Measurements from ENCODE around the gene EXOC3L1. TPM values are rescaled to one million over a fixed set of nuclear protein-coding genes. Genes with fewer than 3 reads are reported as not detected.

EXOC3L1 gene
- total RNA-seq, 2 donors from 2014 or later: not detected

- H3K27ac Mint-ChIP-seq: no peak overlapping the region
- ATAC-seq: no peak
- H3K27me3 Mint-ChIP-seq: peaks cover 6% of the 10 kb centered on the region
Measured at GRCh38 chr16:67187175-67187890, 2.6 kb downstream of the EXOC3L1 start.

GRCh38 chr16:67186550-67186950, 3.4 kb downstream of the EXOC3L1 start:
- Mint-ChIP-seq H3K4me3 (no peak overlapping the region), H3K4me1 (peaks cover 12% of the 10 kb centered on the region), H3K36me3 (ENCODE audit: low read depth) (no peaks in the 10 kb centered on the region), H3K27me3 (peaks cover 6% of the 10 kb centered on the region), H3K27ac (no peak overlapping the region)
- DNase-seq: no peak
- no peaks in the 10 kb centered on the region for H3K9me3 ChIP-seq (ENCODE audit: control insufficient read depth, low read length, poor library complexity, severe bottlenecking)
- no peak for ATAC-seq

More at GRCh38 chr16:67187175-67187890, 2.6 kb downstream of the EXOC3L1 start:
- no peak overlapping the region for H3K4me3 Mint-ChIP-seq
- no peaks in the 10 kb centered on the region for H3K36me3 Mint-ChIP-seq (ENCODE audit: low read depth)
- H3K9me3 ChIP-seq (ENCODE audit: control insufficient read depth, low read length, poor library complexity, severe bottlenecking): peaks cover under 1% of the 10 kb centered on the region
- peaks cover 16% of the 10 kb centered on the region for H3K4me1 Mint-ChIP-seq
- DNase-seq: no peak

- Mint-ChIP-seq H3K27me3 (peaks cover 6% of the 10 kb centered on the region), H3K36me3 (ENCODE audit: low read depth) (no peaks in the 10 kb centered on the region), H3K4me3 (peak overlapping the region; percentile 96), H3K27ac (peak overlapping the region; percentile 83), H3K4me1 (peaks cover 9% of the 10 kb centered on the region)
- DNase-seq (no peak), ATAC-seq (no peak)
- H3K9me3 ChIP-seq (ENCODE audit: control insufficient read depth, low read length, poor library complexity, severe bottlenecking): no peaks in the 10 kb centered on the region
Measured at GRCh38 chr16:67185651-67186134, 4.2 kb downstream of the EXOC3L1 start.

- H3K36me3 Mint-ChIP-seq (ENCODE audit: low read depth): no peaks in the 10 kb centered on the region
- peaks cover 6% of the 10 kb centered on the region for H3K27me3 Mint-ChIP-seq
- peak overlapping the region; percentile 96 for H3K4me3 Mint-ChIP-seq
- no peaks in the 10 kb centered on the region for H3K9me3 ChIP-seq (ENCODE audit: control insufficient read depth, low read length, poor library complexity, severe bottlenecking)
- peaks cover 9% of the 10 kb centered on the region for H3K4me1 Mint-ChIP-seq
- peak; percentile 20 for ATAC-seq
- H3K27ac Mint-ChIP-seq: peak overlapping the region; percentile 83
- DNase-seq: peak; percentile 68 to 83 (median 70)
Measured at GRCh38 chr16:67184995-67185650, 4.8 kb downstream of the EXOC3L1 start.

GRCh38 chr16:67184453-67184994, 5.4 kb downstream of the EXOC3L1 start:
- DNase-seq (peak in 2 of 3 donors; percentile 23 to 44), ATAC-seq (peak; percentile 6)
- Mint-ChIP-seq H3K27me3 (peaks cover 6% of the 10 kb centered on the region), H3K27ac (no peak overlapping the region), H3K4me3 (peak overlapping the region; percentile 81), H3K4me1 (peaks cover 9% of the 10 kb centered on the region), H3K36me3 (ENCODE audit: low read depth) (no peaks in the 10 kb centered on the region)
- no peaks in the 10 kb centered on the region for H3K9me3 ChIP-seq (ENCODE audit: control insufficient read depth, low read length, poor library complexity, severe bottlenecking)

- ATAC-seq (peak; percentile 95), DNase-seq (peak; percentile 83 to 88 (median 87))
- Mint-ChIP-seq H3K27ac (no peak within 1 kb of the TSS), H3K27me3 (peaks cover 9% of the 10 kb centered on the region), H3K4me3 (peak within 1 kb of the TSS; percentile 81), H3K36me3 (ENCODE audit: low read depth) (no peaks in the 10 kb centered on the region), H3K4me1 (peaks cover 10% of the 10 kb centered on the region)
- no peaks in the 10 kb centered on the region for H3K9me3 ChIP-seq (ENCODE audit: control insufficient read depth, low read length, poor library complexity, severe bottlenecking)
Measured at GRCh38 chr16:67183627-67184452, 6.1 kb downstream of the EXOC3L1 start, which contains the start of gene MATCAP1. Gene MATCAP1, minus strand, starts transcription at chr16:67183963. Its CDS starts 3,353 bp downstream, at chr16:67180610.

- H3K4me3 Mint-ChIP-seq: no peak overlapping the region
- H3K27me3 Mint-ChIP-seq: peaks cover 11% of the 10 kb centered on the region
Measured at GRCh38 chr16:67183284-67183626, 6.7 kb downstream of the EXOC3L1 start.

GRCh38 chr16:67182288-67182687, 7.6 kb downstream of the EXOC3L1 start:
- Mint-ChIP-seq H3K36me3 (ENCODE audit: low read depth) (no peaks in the 10 kb centered on the region), H3K27me3 (peaks cover 16% of the 10 kb centered on the region), H3K4me1 (peaks cover 20% of the 10 kb centered on the region), H3K27ac (no peak overlapping the region), H3K4me3 (no peak overlapping the region)
- no peak for DNase-seq
- no peak for ATAC-seq
- no peaks in the 10 kb centered on the region for H3K9me3 ChIP-seq (ENCODE audit: control insufficient read depth, low read length, poor library complexity, severe bottlenecking)

More at GRCh38 chr16:67183284-67183626, 6.7 kb downstream of the EXOC3L1 start:
- no peak for DNase-seq
- Mint-ChIP-seq H3K27ac (no peak overlapping the region), H3K4me1 (peaks cover 15% of the 10 kb centered on the region), H3K36me3 (ENCODE audit: low read depth) (no peaks in the 10 kb centered on the region)
- no peaks in the 10 kb centered on the region for H3K9me3 ChIP-seq (ENCODE audit: control insufficient read depth, low read length, poor library complexity, severe bottlenecking)
- ATAC-seq: no peak

GRCh38 chr16:67181346-67181745, 8.6 kb downstream of the EXOC3L1 start:
- Mint-ChIP-seq H3K4me3 (no peak overlapping the region), H3K4me1 (peaks cover 23% of the 10 kb centered on the region), H3K27ac (no peak overlapping the region), H3K27me3 (peaks cover 22% of the 10 kb centered on the region), H3K36me3 (ENCODE audit: low read depth) (no peaks in the 10 kb centered on the region)
- DNase-seq (no peak), ATAC-seq (no peak)
- H3K9me3 ChIP-seq (ENCODE audit: control insufficient read depth, low read length, poor library complexity, severe bottlenecking): no peaks in the 10 kb centered on the region

GRCh38 chr16:67180166-67180565, 9.8 kb downstream of the EXOC3L1 start:
- ATAC-seq (no peak), DNase-seq (no peak)
- no peaks in the 10 kb centered on the region for H3K36me3 Mint-ChIP-seq (ENCODE audit: low read depth)
- peaks cover 17% of the 10 kb centered on the region for H3K4me1 Mint-ChIP-seq
- no peak overlapping the region for H3K4me3 Mint-ChIP-seq
- H3K27me3 Mint-ChIP-seq: peaks cover 16% of the 10 kb centered on the region
- no peaks in the 10 kb centered on the region for H3K9me3 ChIP-seq (ENCODE audit: control insufficient read depth, low read length, poor library complexity, severe bottlenecking)
- no peak overlapping the region for H3K27ac Mint-ChIP-seq

GRCh38 chr16:67179421-67180080, 10.4 kb downstream of the EXOC3L1 start:
- H3K9me3 ChIP-seq (ENCODE audit: control insufficient read depth, low read length, poor library complexity, severe bottlenecking): no peaks in the 10 kb centered on the region
- DNase-seq (no peak), ATAC-seq (no peak)
- H3K4me3 Mint-ChIP-seq: no peak overlapping the region
- H3K27ac Mint-ChIP-seq: no peak overlapping the region
- H3K4me1 Mint-ChIP-seq: peaks cover 14% of the 10 kb centered on the region
- H3K27me3 Mint-ChIP-seq: peaks cover 16% of the 10 kb centered on the region
- no peaks in the 10 kb centered on the region for H3K36me3 Mint-ChIP-seq (ENCODE audit: low read depth)
